BE2C (cell line): Measurements from ENCODE around the gene PDCD7.
"Not testable (repeated sequence)": the region's sequence is repeated elsewhere in the genome, so short reads cannot be mapped to it uniquely, and the experiment has no call there.

Source experiments
- DNase-seq: peaks from one replicate; pipeline ENCODE4 v3.0.0-alpha.2; 2020
- H3K27me3 ChIP-seq: fragments of 250-450 bp; sonication (Bioruptor Pico); 2 replicates; pipeline ENCODE4 v1.5.1; 2020; ENCODE audit warnings: mild to moderate bottlenecking
- H3K36me3 ChIP-seq: fragments of 250-450 bp; sonication (Bioruptor Pico); 2 replicates; pipeline ENCODE4 v1.5.1; 2020; ENCODE audit warnings: mild to moderate bottlenecking
- H3K4me1 ChIP-seq: fragments of 250-450 bp; sonication (Bioruptor Pico); 2 replicates; pipeline ENCODE4 v1.5.1; 2020
- H3K4me3 ChIP-seq: 2 replicates; pipeline ENCODE4 v1.5.1; 2011; ENCODE audit warnings: low read depth, low read length
- H3K9me3 ChIP-seq: fragments of 250-450 bp; sonication (Bioruptor Pico); 2 replicates; pipeline ENCODE4 v1.5.1; 2020
- TF ChIP-seq, protein P1 (sequence below): IDR thresholded peaks from 2 replicates; pipeline ENCODE4 v1.5.1; 2012; ENCODE audit warnings: mild to moderate bottlenecking, low read depth, low read length

Gene PDCD7

GRCh38 chr15:65163041-65163440, 29.4 kb upstream of the PDCD7 start:
- no peaks in the 10 kb centered on the region for H3K9me3 ChIP-seq
- no peak overlapping the region for H3K4me3 ChIP-seq
- TF ChIP-seq, protein P1, sequence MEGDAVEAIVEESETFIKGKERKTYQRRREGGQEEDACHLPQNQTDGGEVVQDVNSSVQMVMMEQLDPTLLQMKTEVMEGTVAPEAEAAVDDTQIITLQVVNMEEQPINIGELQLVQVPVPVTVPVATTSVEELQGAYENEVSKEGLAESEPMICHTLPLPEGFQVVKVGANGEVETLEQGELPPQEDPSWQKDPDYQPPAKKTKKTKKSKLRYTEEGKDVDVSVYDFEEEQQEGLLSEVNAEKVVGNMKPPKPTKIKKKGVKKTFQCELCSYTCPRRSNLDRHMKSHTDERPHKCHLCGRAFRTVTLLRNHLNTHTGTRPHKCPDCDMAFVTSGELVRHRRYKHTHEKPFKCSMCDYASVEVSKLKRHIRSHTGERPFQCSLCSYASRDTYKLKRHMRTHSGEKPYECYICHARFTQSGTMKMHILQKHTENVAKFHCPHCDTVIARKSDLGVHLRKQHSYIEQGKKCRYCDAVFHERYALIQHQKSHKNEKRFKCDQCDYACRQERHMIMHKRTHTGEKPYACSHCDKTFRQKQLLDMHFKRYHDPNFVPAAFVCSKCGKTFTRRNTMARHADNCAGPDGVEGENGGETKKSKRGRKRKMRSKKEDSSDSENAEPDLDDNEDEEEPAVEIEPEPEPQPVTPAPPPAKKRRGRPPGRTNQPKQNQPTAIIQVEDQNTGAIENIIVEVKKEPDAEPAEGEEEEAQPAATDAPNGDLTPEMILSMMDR: no peak
- H3K4me1 ChIP-seq: no peaks in the 10 kb centered on the region
- no peaks in the 10 kb centered on the region for H3K27me3 ChIP-seq
- H3K36me3 ChIP-seq: peaks cover 17% of the 10 kb centered on the region
- no peak for DNase-seq

DNA sequence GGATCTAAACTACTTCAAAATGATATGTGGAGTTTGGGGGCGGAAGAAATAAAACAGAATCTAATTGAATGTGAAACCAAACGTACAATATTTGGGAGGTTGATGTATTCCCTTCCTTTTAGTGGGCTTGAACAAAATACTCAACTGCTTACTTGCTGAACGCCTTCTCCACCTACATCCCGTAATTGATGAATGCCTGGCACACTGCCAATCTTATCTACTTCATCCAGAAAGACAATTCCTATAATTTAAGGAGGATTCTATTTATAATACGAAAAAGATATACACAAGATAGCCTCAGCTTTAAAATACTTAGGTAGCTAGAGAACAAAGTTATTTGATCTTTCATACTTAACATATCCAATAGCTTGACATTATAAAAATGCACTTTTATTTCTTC, 23.1 kb upstream of the PDCD7 start:
- no peaks in the 10 kb centered on the region for H3K27me3 ChIP-seq
- no peaks in the 10 kb centered on the region for H3K4me1 ChIP-seq
- peaks cover 63% of the 10 kb centered on the region for H3K36me3 ChIP-seq
- H3K9me3 ChIP-seq: no peaks in the 10 kb centered on the region
- TF ChIP-seq, protein P1: no peak
- H3K4me3 ChIP-seq: no peak overlapping the region
- DNase-seq: no peak

DNA sequence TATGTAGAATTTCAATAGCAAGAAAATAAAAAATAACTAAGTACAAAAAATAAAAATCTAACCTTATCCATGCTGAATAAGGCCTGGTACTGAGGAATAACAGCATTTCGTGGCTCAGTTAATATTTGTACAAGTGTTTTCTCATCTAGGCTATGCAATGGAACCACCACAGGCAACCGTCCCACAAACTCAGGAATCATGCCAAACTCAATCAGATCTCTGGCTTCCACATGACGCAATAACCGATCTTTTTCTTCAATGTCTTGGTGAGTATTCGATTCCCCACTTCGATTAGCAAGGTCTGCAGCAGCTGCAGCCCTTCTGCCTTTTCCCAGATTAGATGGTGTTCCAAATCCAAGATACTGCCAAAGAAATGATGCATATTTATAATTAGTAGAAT, 21.1 kb upstream of the PDCD7 start:
- no peak overlapping the region for H3K4me3 ChIP-seq
- no peaks in the 10 kb centered on the region for H3K27me3 ChIP-seq
- TF ChIP-seq, protein P1: no peak
- no peak for DNase-seq
- no peaks in the 10 kb centered on the region for H3K9me3 ChIP-seq
- H3K36me3 ChIP-seq: peaks cover 78% of the 10 kb centered on the region
- no peaks in the 10 kb centered on the region for H3K4me1 ChIP-seq

DNA sequence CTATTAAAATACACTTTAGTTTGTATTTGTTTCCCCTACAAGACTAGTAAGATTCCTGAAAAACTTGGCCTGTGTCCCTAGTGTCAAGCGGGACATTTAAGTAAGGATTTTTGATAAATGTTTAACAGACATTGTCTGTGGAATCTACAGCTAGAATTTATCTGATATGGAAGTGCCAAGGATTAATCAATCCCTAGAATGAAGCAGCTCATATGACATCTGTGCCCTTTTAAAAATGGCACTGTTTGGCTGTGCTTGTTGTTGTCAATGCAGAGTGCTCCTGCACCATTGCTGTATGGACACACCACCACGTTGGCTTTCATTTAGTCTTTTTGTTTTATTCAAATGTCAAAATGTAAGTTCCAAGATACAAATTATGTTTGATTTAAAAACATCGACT, 14.3 kb upstream of the PDCD7 start:
- H3K4me3 ChIP-seq: no peak overlapping the region
- no peaks in the 10 kb centered on the region for H3K9me3 ChIP-seq
- no peak for DNase-seq
- H3K36me3 ChIP-seq: peaks cover 33% of the 10 kb centered on the region
- H3K27me3 ChIP-seq: no peaks in the 10 kb centered on the region
- TF ChIP-seq, protein P1: no peak
- no peaks in the 10 kb centered on the region for H3K4me1 ChIP-seq

GRCh38 chr15:65146438-65146837, 12.8 kb upstream of the PDCD7 start:
- Histone ChIP-seq H3K27me3 (no peaks in the 10 kb centered on the region), H3K4me3 (no peak overlapping the region), H3K4me1 (no peaks in the 10 kb centered on the region), H3K9me3 (no peaks in the 10 kb centered on the region), H3K36me3 (peaks cover 23% of the 10 kb centered on the region)
- TF ChIP-seq, protein P1: no peak
- no peak for DNase-seq

- H3K36me3 ChIP-seq, DNase-seq: not testable (repeated sequence)
Measured at GRCh38 chr15:65138631-65139030, 5.0 kb upstream of the PDCD7 start.

DNA sequence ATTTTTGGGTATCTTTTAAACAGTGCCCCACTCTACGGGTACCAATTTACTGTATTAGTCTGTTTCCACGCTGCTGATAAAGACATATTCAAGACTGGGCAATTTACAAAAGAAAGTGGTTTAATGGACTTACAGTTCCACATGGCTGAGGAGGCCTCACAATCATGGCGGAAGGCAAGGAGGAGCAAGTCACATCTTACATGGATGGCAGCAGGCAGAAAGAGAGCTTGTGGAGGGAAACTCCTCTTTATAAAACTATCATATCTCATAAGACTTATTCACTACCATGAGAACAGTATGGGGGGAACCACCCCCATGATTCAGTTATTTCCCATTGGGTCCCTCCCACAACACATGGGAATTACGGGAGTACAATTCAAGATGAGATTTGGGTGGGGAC, 4.3 kb upstream of the PDCD7 start:
- not testable (repeated sequence) for H3K4me3 ChIP-seq, H3K9me3 ChIP-seq, DNase-seq, H3K4me1 ChIP-seq, H3K27me3 ChIP-seq, H3K36me3 ChIP-seq

More at GRCh38 chr15:65138631-65139030, 5.0 kb upstream of the PDCD7 start:
- H3K27me3 ChIP-seq, H3K9me3 ChIP-seq, H3K4me3 ChIP-seq, H3K4me1 ChIP-seq: not testable (repeated sequence)

DNA sequence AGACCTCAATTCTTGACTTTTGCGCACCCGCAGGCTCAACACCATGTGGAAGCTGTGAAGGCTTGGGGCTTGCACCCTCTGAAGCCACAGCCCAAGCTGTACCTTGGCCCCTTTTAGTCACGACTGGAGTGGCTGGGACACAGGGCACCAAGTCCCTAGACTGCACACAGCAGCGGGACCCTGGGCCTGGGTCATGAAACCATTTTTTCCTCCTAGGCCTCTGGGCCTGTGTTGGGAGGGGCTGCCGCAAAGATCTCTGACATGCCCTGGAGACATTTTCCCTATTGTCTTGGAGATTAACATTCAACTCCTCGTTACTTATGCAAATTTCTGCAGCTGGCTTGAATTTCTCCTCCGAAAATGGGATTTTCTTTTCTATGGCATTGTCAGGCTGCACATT, 3.5 kb upstream of the PDCD7 start:
- H3K9me3 ChIP-seq, DNase-seq, H3K36me3 ChIP-seq, H3K4me1 ChIP-seq, H3K27me3 ChIP-seq, H3K4me3 ChIP-seq: not testable (repeated sequence)
